HepG2 (cell line): ENCODE measurements around the gene BICDL1. TPM values are rescaled to one million over a fixed set of nuclear protein-coding genes. Genes with fewer than 3 reads are reported as not detected.

Experiments used
- ATAC-seq: fragments of 200-7000 bp; cut with Tn5 transposase; 3 replicates; pipeline ENCODE4 v1.9.1; 2020; ENCODE audit warnings: mild to moderate bottlenecking, moderate library complexity
- BruUV-seq: library from RNA; stranded (reverse); fragments of 400-500 nt; replicated peaks from 2 replicates; lab custom pipeline; 2021; lab: Mats Ljungman, UMichigan
- CTCF ChIA-PET: fragments of 300-600 bp; formaldehyde crosslinking; extraction: SDS; loops from one replicate; lab custom pipeline; 2021; ENCODE audit warnings: low total read pairs, inconsistent platforms, low intra/inter-chr PET ratio; lab: Yijun Ruan, JAX
- POLR2A ChIA-PET: fragments of 350-600 bp; sonication (Branson Sonifier 250); formaldehyde crosslinking; loops from one replicate; lab custom pipeline; 2020; ENCODE audit warnings: antibody characterized with exemption, inconsistent platforms; lab: Yijun Ruan, JAX
- DNase-seq: peaks from one replicate; pipeline ENCODE4 v3.0.0-alpha.2; 2015; ENCODE audit warnings: low spot score
- FAIRE-seq: peaks from 3 replicates; lab custom pipeline; 2011; peaks lifted over from hg19 to GRCh38; lab: Jason Lieb, UNC
- H2AFZ ChIP-seq: one replicate; pipeline ENCODE4 v1.6.1; 2011; ENCODE audit warnings: low read length, inconsistent platforms
- H3K27ac ChIP-seq: fragments of 300-600 bp; 3 replicates; pipeline ENCODE4 v1.8.0; 2011; ENCODE audit warnings: mixed run types, mild to moderate bottlenecking, mixed read lengths, low read length, inconsistent platforms; ENCODE audit not compliant: insufficient read depth; ENCODE audit errors: extremely low read length
- H3K27me3 ChIP-seq, 2 experiments: fragments of 200-600 bp in 1 of 2; 2 replicates in 1 of 2; 3 replicates in 1 of 2; pipeline versions ENCODE4 v1.6.0 to v1.8.0; 2011; ENCODE audit warnings: low read length in 2 of 2, mild to moderate bottlenecking in 2 of 2, moderate library complexity in 2 of 2, inconsistent platforms in 1 of 2; ENCODE audit not compliant: insufficient read depth in 2 of 2, control insufficient read depth in 1 of 2
- H3K36me3 ChIP-seq, 2 experiments: fragments of 200-600 bp in 1 of 2; replicated peaks in 1 of 2; 2 replicates in 1 of 2; 3 replicates in 1 of 2; pipeline versions ENCODE4 v1.5.1 to v1.8.0; 2011; ENCODE audit warnings: low read length in 2 of 2, inconsistent platforms in 1 of 2; ENCODE audit not compliant: insufficient read depth in 2 of 2, control insufficient read depth in 1 of 2
- H3K4me1 ChIP-seq: 2 replicates; pipeline ENCODE4 v1.5.1; 2012; ENCODE audit warnings: low read length, inconsistent platforms; ENCODE audit not compliant: insufficient read depth
- H3K4me2 ChIP-seq: 2 replicates; pipeline ENCODE4 v1.6.0; 2011; ENCODE audit warnings: low read depth, low read length, inconsistent platforms
- H3K4me3 ChIP-seq, 3 experiments: fragments of 200-600 bp in 1 of 3; sonication (generic), shearing (Covaris generic) in 1 of 3; replicated peaks in 1 of 3; 2 replicates each; pipeline ENCODE4 v1.5.1; 2011 to 2016; ENCODE audit warnings: low read length in 3 of 3, inconsistent platforms in 2 of 3, low read depth in 2 of 3, mild to moderate bottlenecking in 2 of 3, control low read depth in 1 of 3, mixed read lengths in 1 of 3; ENCODE audit not compliant: insufficient read depth in 1 of 3
- H3K79me2 ChIP-seq: one replicate; pipeline ENCODE4 v1.6.1; 2011; ENCODE audit warnings: low read length, inconsistent platforms; ENCODE audit not compliant: insufficient read depth
- H3K9ac ChIP-seq: 2 replicates; pipeline ENCODE4 v1.6.0; 2011; ENCODE audit warnings: mild to moderate bottlenecking, low read depth, low read length, inconsistent platforms; ENCODE audit not compliant: insufficient read depth
- H3K9me3 ChIP-seq: 2 replicates; pipeline ENCODE4 v1.5.1; 2012; ENCODE audit warnings: mild to moderate bottlenecking, low read length
- H4K20me1 ChIP-seq: 2 replicates; pipeline ENCODE4 v1.6.0; 2011; ENCODE audit warnings: inconsistent platforms, mild to moderate bottlenecking, low read length, moderate library complexity; ENCODE audit not compliant: insufficient read depth
- ARNTL ChIP-seq: sonication (generic); formaldehyde crosslinking; IDR thresholded peaks from 2 replicates; pipeline ENCODE4 v1.4.0; 2020; ENCODE audit warnings: mild to moderate bottlenecking, missing genetic modification reagents
- GPN1 ChIP-seq: sonication (generic); formaldehyde crosslinking; IDR thresholded peaks from 2 replicates; pipeline ENCODE4 v1.5.1; 2020; ENCODE audit warnings: missing genetic modification reagents, borderline replicate concordance
- NRL ChIP-seq: sonication (generic); formaldehyde crosslinking; IDR thresholded peaks from 2 replicates; pipeline ENCODE4 v1.5.0; 2020; ENCODE audit warnings: missing genetic modification reagents, mild to moderate bottlenecking, moderate library complexity, borderline replicate concordance
- PRPF4 ChIP-seq: fragments of 200-400 bp; formaldehyde crosslinking; IDR thresholded peaks from 2 replicates; pipeline ENCODE4 v1.6.1; 2016; ENCODE audit warnings: low read length, low read depth; ENCODE audit not compliant: poor library complexity, severe bottlenecking
- REXO4 ChIP-seq: sonication (generic); formaldehyde crosslinking; IDR thresholded peaks from 2 replicates; pipeline ENCODE4 v1.8.0; 2022; ENCODE audit warnings: missing genetic modification reagents, mild to moderate bottlenecking, borderline replicate concordance
- RFX3 ChIP-seq: IDR thresholded peaks from 2 replicates; pipeline ENCODE4 v1.6.1; 2016; ENCODE audit warnings: missing biosample characterization, missing genetic modification reagents
- THAP9 ChIP-seq: sonication (generic); formaldehyde crosslinking; IDR thresholded peaks from 2 replicates; pipeline ENCODE4; 2020; ENCODE audit warnings: missing genetic modification reagents, mild to moderate bottlenecking, borderline replicate concordance
- TMF1 ChIP-seq: sonication (generic); formaldehyde crosslinking; IDR thresholded peaks from 2 replicates; pipeline ENCODE4 v1.8.1; 2022; ENCODE audit warnings: low read depth, missing genetic modification reagents
- ZEB1 ChIP-seq: IDR thresholded peaks from 2 replicates; pipeline ENCODE4 v1.6.1; 2012; ENCODE audit warnings: mild to moderate bottlenecking, low read depth, inconsistent platforms; ENCODE audit not compliant: insufficient replicate concordance
- ZNF17 ChIP-seq: sonication (generic); formaldehyde crosslinking; IDR thresholded peaks from 2 replicates; pipeline ENCODE4 v1.5.0; 2020; ENCODE audit warnings: mild to moderate bottlenecking, missing genetic modification reagents
- ZNF256 ChIP-seq: sonication (generic); formaldehyde crosslinking; conservative IDR thresholded peaks from 2 replicates; pipeline ENCODE4 v1.4.0; 2020; ENCODE audit warnings: missing genetic modification reagents
- ZSCAN9 ChIP-seq: IDR thresholded peaks from 2 replicates; pipeline ENCODE4 v1.6.1; 2016; ENCODE audit warnings: borderline replicate concordance
- WGBS: methylation state at CpG from one replicate; pipeline ENCODE4 v1.1.6; 2017; ENCODE audit warnings: low lambda C conversion rate; 5-methylcytosine and 5-hydroxymethylcytosine counted together
- in situ Hi-C: cut with HindIII; loops from 2 replicates; pipeline ENCODE4 v1.10.0; 2017; ENCODE audit warnings: low pct_unique_long_range_greater_than_20kb; ENCODE audit not compliant: extremely low pct_ligation_motif_present
- intact Hi-C: fragments of 100-400 bp; cut with micrococcal nuclease; formaldehyde crosslinking; loops from one replicate; pipeline ENCODE4 v1.10.0; 2022; ENCODE audit not compliant: unreplicated experiment
- polyA plus RNA-seq, 8 experiments: library from polyadenylated mRNA; depleted of rRNA in 3 of 8; stranded (reverse) in 7 of 8; unstranded in 1 of 8; fragments of >200 nt; fragmentation: Illumina TruSeq in 4 of 8; extraction: Trizol in 4 of 8; gene quantifications; 2 replicates each; pipeline versions ENCODE4 v1.2.1 to v1.2.3, GENCODE V29; 2011 to 2016; ENCODE audit warnings: low read depth in 4 of 8, missing spikeins in 1 of 8, mixed read lengths in 1 of 8; ENCODE audit not compliant: insufficient read depth in 1 of 8
- total RNA-seq, 5 experiments: library from RNA; depleted of rRNA; stranded (reverse); fragments of >200 nt; fragmentation: Illumina TruSeq; extraction: Trizol; gene quantifications; 2 replicates each; pipeline ENCODE4 v1.2.3, GENCODE V29; 2016; ENCODE audit warnings: low read depth in 1 of 5
- TF ChIP-seq, protein P1 (sequence below): sonication (generic); formaldehyde crosslinking; IDR thresholded peaks from 2 replicates; pipeline ENCODE4 v1.9.0; 2021; ENCODE audit warnings: missing genetic modification reagents, borderline replicate concordance
- TF ChIP-seq, protein P2 (sequence below): sonication (generic); formaldehyde crosslinking; IDR thresholded peaks from 2 replicates; pipeline ENCODE4 v1.9.0; 2021; ENCODE audit warnings: missing genetic modification reagents, borderline replicate concordance

The BICDL1 gene
- total and polyA plus RNA-seq, 2 of the 13 experiments (the other 11 are each of a cell fraction or from before 2014, with no cell fraction given), result 3.6 to 9.7 TPM

DNA sequence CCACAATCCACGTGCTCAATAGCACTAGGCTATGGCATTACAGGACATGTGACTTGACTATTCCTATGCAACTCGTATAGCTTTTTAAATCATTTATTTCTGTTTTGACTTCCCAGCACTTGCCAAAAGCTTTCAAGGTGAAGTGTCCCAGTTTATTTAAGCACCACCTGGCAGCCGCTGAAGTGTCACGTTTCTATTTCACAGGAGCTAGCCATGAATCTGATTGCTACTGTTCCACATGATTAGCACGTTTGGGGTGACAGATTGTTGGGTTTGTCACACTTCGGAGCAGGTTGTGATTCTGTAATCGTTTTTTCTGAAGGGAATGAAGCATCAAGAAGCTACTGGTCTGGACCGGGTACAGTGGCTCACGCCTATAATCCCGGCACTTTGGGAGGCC lies 39.9 kb upstream of the BICDL1 start:
- no peak overlapping the region for H3K4me2 ChIP-seq
- intact Hi-C loops (no loop called here), in situ Hi-C loops (no loop called here)
- H3K36me3 ChIP-seq, result no peaks in the 10 kb centered on the region
- no peaks in the 10 kb centered on the region for H3K27me3 ChIP-seq
- H3K27ac ChIP-seq, result no peak overlapping the region
- ATAC-seq (no peak), FAIRE-seq (no peak), DNase-seq (no peak)
- no peaks in the 10 kb centered on the region for H4K20me1 ChIP-seq
- no peaks in the 10 kb centered on the region for H3K79me2 ChIP-seq
- H3K4me1 ChIP-seq, result no peaks in the 10 kb centered on the region
- H3K4me3 ChIP-seq, result no peak overlapping the region
- H3K9me3 ChIP-seq, result no peaks in the 10 kb centered on the region
- no peak overlapping the region for H2AFZ ChIP-seq
- H3K9ac ChIP-seq, result no peak overlapping the region
- ChIA-PET POLR2A (no interaction called here), CTCF (no interaction called here)
- WGBS, result 33% methylated on average over 10 of the region's 10 CpGs
- TF ChIP-seq, protein P1, sequence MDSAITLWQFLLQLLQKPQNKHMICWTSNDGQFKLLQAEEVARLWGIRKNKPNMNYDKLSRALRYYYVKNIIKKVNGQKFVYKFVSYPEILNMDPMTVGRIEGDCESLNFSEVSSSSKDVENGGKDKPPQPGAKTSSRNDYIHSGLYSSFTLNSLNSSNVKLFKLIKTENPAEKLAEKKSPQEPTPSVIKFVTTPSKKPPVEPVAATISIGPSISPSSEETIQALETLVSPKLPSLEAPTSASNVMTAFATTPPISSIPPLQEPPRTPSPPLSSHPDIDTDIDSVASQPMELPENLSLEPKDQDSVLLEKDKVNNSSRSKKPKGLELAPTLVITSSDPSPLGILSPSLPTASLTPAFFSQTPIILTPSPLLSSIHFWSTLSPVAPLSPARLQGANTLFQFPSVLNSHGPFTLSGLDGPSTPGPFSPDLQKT (CRISPR knock-in tag), result no peak
- no peak for TF ChIP-seq GPN1 (CRISPR knock-in tag)
- no peak for TF ChIP-seq REXO4 (CRISPR knock-in tag)
- no peak for TF ChIP-seq ZEB1
- TF ChIP-seq ZNF17 (CRISPR knock-in tag), result no peak
- no peak for TF ChIP-seq NRL (CRISPR knock-in tag)
- TF ChIP-seq ZSCAN9 (CRISPR knock-in tag), result no peak
- TF ChIP-seq ZNF256 (CRISPR knock-in tag), result no peak
- TF ChIP-seq, protein P2, sequence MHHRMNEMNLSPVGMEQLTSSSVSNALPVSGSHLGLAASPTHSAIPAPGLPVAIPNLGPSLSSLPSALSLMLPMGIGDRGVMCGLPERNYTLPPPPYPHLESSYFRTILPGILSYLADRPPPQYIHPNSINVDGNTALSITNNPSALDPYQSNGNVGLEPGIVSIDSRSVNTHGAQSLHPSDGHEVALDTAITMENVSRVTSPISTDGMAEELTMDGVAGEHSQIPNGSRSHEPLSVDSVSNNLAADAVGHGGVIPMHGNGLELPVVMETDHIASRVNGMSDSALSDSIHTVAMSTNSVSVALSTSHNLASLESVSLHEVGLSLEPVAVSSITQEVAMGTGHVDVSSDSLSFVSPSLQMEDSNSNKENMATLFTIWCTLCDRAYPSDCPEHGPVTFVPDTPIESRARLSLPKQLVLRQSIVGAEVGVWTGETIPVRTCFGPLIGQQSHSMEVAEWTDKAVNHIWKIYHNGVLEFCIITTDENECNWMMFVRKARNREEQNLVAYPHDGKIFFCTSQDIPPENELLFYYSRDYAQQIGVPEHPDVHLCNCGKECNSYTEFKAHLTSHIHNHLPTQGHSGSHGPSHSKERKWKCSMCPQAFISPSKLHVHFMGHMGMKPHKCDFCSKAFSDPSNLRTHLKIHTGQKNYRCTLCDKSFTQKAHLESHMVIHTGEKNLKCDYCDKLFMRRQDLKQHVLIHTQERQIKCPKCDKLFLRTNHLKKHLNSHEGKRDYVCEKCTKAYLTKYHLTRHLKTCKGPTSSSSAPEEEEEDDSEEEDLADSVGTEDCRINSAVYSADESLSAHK, result no peak
- no peak for TF ChIP-seq TMF1 (CRISPR knock-in tag)
- no peak for TF ChIP-seq RFX3
- no peak for TF ChIP-seq PRPF4
- no peak for TF ChIP-seq ARNTL (CRISPR knock-in tag)
- no peak for TF ChIP-seq THAP9
- no TSS peak for BruUV-seq
